ENCODE results near the gene MEGF11. TPM values are rescaled to one million over a fixed set of nuclear protein-coding genes. Genes with fewer than 3 reads are reported as not detected.

Gene MEGF11
- total RNA-seq, 4 donors from 2014 or later = 0.23 to 0.33 TPM; not detected in 2

GRCh38 chr15:66053991-66054390 lies 199.6 kb downstream of the MEGF11 start:
- no peaks in the 10 kb centered on the region for H3K36me3 ChIP-seq
- WGBS = 85% methylated on average over 3 of the region's 3 CpGs
- H3K27me3 ChIP-seq = peaks cover 0 to 7% (median 0%) of the 10 kb centered on the region in 4 donors
- intact Hi-C loops (cut with DNase I) = no loop called here
- H3K9me3 ChIP-seq = no peaks in the 10 kb centered on the region
- no peaks in the 10 kb centered on the region for H3K4me1 ChIP-seq
- H3K4me3 ChIP-seq = no peak overlapping the region
- H3K27ac ChIP-seq (replicated peaks in 1 of 4) = no peak overlapping the region
- TF ChIP-seq POLR2A (IDR thresholded peaks at IDR 0.05; ENCODE audit: low read depth) = no peak
- TF ChIP-seq EP300 (IDR thresholded peaks at IDR 0.05) = no peak
- TF ChIP-seq POLR2AphosphoS5 (IDR thresholded peaks at IDR 0.05) = no peak
- no peak for TF ChIP-seq CTCF (IDR thresholded peaks at IDR 0.05)
- no peak for DNase-seq (ENCODE audit: extremely low spot score)

GRCh38 chr15:66051833-66052232 lies 201.7 kb downstream of the MEGF11 start:
- Histone ChIP-seq H3K27me3 (peaks cover 0 to 6% (median 0%) of the 10 kb centered on the region in 4 donors), H3K4me3 (no peak overlapping the region), H3K27ac (replicated peaks in 1 of 4) (no peak overlapping the region), H3K9me3 (no peaks in the 10 kb centered on the region), H3K4me1 (no peaks in the 10 kb centered on the region), H3K36me3 (no peaks in the 10 kb centered on the region)
- DNase-seq (ENCODE audit: extremely low spot score) = no peak
- TF ChIP-seq CTCF (IDR thresholded peaks at IDR 0.05) = no peak
- no peak for TF ChIP-seq POLR2AphosphoS5 (IDR thresholded peaks at IDR 0.05)
- no peak for TF ChIP-seq POLR2A (IDR thresholded peaks at IDR 0.05; ENCODE audit: low read depth)
- no peak for TF ChIP-seq EP300 (IDR thresholded peaks at IDR 0.05)
- WGBS = 82% methylated on average over 7 of the region's 7 CpGs
- intact Hi-C loops (cut with DNase I) = no loop called here

GRCh38 chr15:66050264-66050663 lies 203.3 kb downstream of the MEGF11 start:
- Histone ChIP-seq H3K27me3 (peaks cover 0 to 6% (median 0%) of the 10 kb centered on the region in 4 donors), H3K4me1 (no peaks in the 10 kb centered on the region), H3K9me3 (no peaks in the 10 kb centered on the region), H3K27ac (replicated peaks in 1 of 4) (no peak overlapping the region), H3K4me3 (no peak overlapping the region), H3K36me3 (no peaks in the 10 kb centered on the region)
- no peak for TF ChIP-seq EP300 (IDR thresholded peaks at IDR 0.05)
- TF ChIP-seq POLR2AphosphoS5 (IDR thresholded peaks at IDR 0.05) = no peak
- TF ChIP-seq POLR2A (IDR thresholded peaks at IDR 0.05; ENCODE audit: low read depth) = no peak
- TF ChIP-seq CTCF (IDR thresholded peaks at IDR 0.05) = no peak
- intact Hi-C loops (cut with DNase I) = no loop called here
- no peak for DNase-seq (ENCODE audit: extremely low spot score)
- 90% methylated on average over 5 of the region's 5 CpGs for WGBS

- Histone ChIP-seq H3K4me3 (no peak overlapping the region), H3K4me1 (no peaks in the 10 kb centered on the region), H3K9me3 (peaks cover 0 to 5% (median 0%) of the 10 kb centered on the region in 4 donors), H3K36me3 (no peaks in the 10 kb centered on the region), H3K27ac (replicated peaks in 1 of 4) (no peak overlapping the region), H3K27me3 (peaks cover 0 to 6% (median 0%) of the 10 kb centered on the region in 4 donors)
- WGBS = 69% methylated on average over 6 of the region's 6 CpGs
- intact Hi-C loops (cut with DNase I) = no loop called here
- TF ChIP-seq CTCF (IDR thresholded peaks at IDR 0.05) (no peak), POLR2A (IDR thresholded peaks at IDR 0.05; ENCODE audit: low read depth) (no peak), EP300 (IDR thresholded peaks at IDR 0.05) (no peak), POLR2AphosphoS5 (IDR thresholded peaks at IDR 0.05) (no peak)
- no peak for DNase-seq (ENCODE audit: extremely low spot score)
Observed at GRCh38 chr15:66049353-66049752, 204.2 kb downstream of the MEGF11 start.
